ENCODE measurements around the gene TSPAN31. TPM values are rescaled to one million over a fixed set of nuclear protein-coding genes. Genes with fewer than 3 reads are reported as not detected.

Gene TSPAN31
- total RNA-seq, 1 donor from 2014 or later = 21.5 TPM

- no peaks in the 10 kb centered on the region for H3K27me3 Mint-ChIP-seq (ENCODE audit: low read depth)
- peak overlapping the region; percentile 63 for H3K27ac Mint-ChIP-seq (ENCODE audit: unreplicated experiment)
- peaks cover 46% of the 10 kb centered on the region for H3K4me1 Mint-ChIP-seq (ENCODE audit: low read depth)
- TF ChIP-seq CTCF (IDR thresholded peaks at IDR 0.05) = no peak
- H3K9me3 Mint-ChIP-seq (ENCODE audit: low read depth) = no peaks in the 10 kb centered on the region
- no peak for DNase-seq (ENCODE audit: low spot score)
- no peak overlapping the region for H3K4me3 Mint-ChIP-seq (ENCODE audit: unreplicated experiment)
- peaks cover 27% of the 10 kb centered on the region for H3K36me3 Mint-ChIP-seq (ENCODE audit: low read depth)
Measured at GRCh38 chr12:57749061-57749460, 4.2 kb downstream of the TSPAN31 start.

DNA sequence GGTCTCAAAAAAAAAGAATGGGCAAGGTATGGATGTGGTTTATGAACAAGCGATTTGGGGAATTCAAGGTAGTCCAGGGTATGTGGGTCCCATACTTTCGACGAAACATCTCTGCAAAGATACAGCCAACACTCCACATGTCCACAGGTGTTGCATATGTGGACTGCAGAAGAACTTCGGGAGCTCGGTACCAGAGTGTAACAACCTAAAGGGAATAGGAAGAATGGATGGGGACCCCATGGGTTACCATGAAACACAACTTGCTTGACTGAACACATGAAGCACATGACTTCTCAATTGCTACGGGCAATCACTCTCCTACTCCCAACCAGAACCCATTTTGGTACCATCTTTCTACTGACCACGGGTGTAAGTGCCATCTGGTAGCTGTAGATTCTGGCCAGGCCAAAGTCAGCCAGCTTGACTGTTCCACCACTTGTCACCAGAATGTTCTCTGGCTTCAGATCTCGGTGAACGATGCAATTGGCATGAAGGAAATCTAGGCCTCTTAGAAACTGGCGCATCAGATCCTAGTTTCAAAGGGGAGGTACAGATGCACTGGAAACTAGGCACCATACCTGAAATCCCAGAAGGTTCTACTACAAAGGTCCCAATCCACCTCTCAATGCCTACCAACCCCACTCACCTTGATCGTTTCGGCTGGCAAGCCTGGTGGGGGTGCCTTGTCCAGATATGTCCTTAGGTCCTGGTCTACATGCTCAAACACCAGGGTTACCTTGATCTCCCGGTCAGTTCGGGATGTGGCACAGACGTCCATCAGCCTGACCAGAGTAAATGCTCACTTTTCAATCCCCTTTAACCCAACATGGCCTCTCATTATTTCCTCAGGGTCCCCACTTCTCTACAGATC lies 6.0 kb downstream of the TSPAN31 start:
- H3K4me1 Mint-ChIP-seq (ENCODE audit: low read depth) = peaks cover 39% of the 10 kb centered on the region
- no peak for DNase-seq (ENCODE audit: low spot score)
- peak overlapping the region; percentile 92 for H3K4me3 Mint-ChIP-seq (ENCODE audit: unreplicated experiment)
- peak overlapping the region; percentile 98 for H3K27ac Mint-ChIP-seq (ENCODE audit: unreplicated experiment)
- H3K27me3 Mint-ChIP-seq (ENCODE audit: low read depth) = no peaks in the 10 kb centered on the region
- H3K9me3 Mint-ChIP-seq (ENCODE audit: low read depth) = no peaks in the 10 kb centered on the region
- TF ChIP-seq CTCF (IDR thresholded peaks at IDR 0.05) = no peak
- H3K36me3 Mint-ChIP-seq (ENCODE audit: low read depth) = peaks cover 27% of the 10 kb centered on the region

DNA sequence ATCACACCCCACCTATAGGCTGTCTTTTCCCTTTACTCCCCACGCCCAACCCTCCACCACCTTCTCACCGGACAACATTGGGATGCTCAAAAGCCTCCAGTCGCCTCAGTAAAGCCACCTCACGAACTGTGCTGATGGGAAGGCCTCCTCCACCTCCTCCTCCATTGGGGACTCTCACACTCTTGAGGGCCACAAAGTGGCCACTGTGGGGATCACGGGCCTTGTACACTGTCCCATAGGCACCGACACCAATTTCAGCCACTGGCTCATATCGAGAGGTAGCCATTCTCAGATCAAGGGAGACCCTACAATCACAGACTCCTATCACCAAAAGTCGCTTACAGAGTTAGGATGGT lies 6.6 kb downstream of the TSPAN31 start:
- Mint-ChIP-seq H3K4me1 (ENCODE audit: low read depth) (peaks cover 37% of the 10 kb centered on the region), H3K27me3 (ENCODE audit: low read depth) (no peaks in the 10 kb centered on the region), H3K9me3 (ENCODE audit: low read depth) (no peaks in the 10 kb centered on the region), H3K4me3 (ENCODE audit: unreplicated experiment) (peak overlapping the region; percentile 92), H3K27ac (ENCODE audit: unreplicated experiment) (peak overlapping the region; percentile 98), H3K36me3 (ENCODE audit: low read depth) (peaks cover 25% of the 10 kb centered on the region)
- no peak for TF ChIP-seq CTCF (IDR thresholded peaks at IDR 0.05)
- no peak for DNase-seq (ENCODE audit: low spot score)

- no peak for TF ChIP-seq CTCF (IDR thresholded peaks at IDR 0.05)
Measured at GRCh38 chr12:57751788-57752667, 7.2 kb downstream of the TSPAN31 start, which contains the start of gene CDK4. CDK4 (minus strand) TSS chr12:57752310; CDS start chr12:57751717, 593 bp downstream.

GRCh38 chr12:57752668-57753000 lies 7.8 kb downstream of the TSPAN31 start:
- peaks cover 44% of the 10 kb centered on the region for H3K4me1 Mint-ChIP-seq (ENCODE audit: low read depth)
- peak overlapping the region; percentile 98 for H3K27ac Mint-ChIP-seq (ENCODE audit: unreplicated experiment)

More at GRCh38 chr12:57751788-57752667, 7.2 kb downstream of the TSPAN31 start, which contains the start of gene CDK4:
- DNase-seq (ENCODE audit: low spot score) = peak; percentile 100
- Mint-ChIP-seq H3K4me1 (ENCODE audit: low read depth) (peaks cover 43% of the 10 kb centered on the region), H3K4me3 (ENCODE audit: unreplicated experiment) (peak within 1 kb of the TSS; percentile 92), H3K9me3 (ENCODE audit: low read depth) (no peaks in the 10 kb centered on the region), H3K36me3 (ENCODE audit: low read depth) (peaks cover 21% of the 10 kb centered on the region), H3K27me3 (ENCODE audit: low read depth) (no peaks in the 10 kb centered on the region), H3K27ac (ENCODE audit: unreplicated experiment) (peak within 1 kb of the TSS; percentile 98)

More at GRCh38 chr12:57752668-57753000, 7.8 kb downstream of the TSPAN31 start:
- no peaks in the 10 kb centered on the region for H3K9me3 Mint-ChIP-seq (ENCODE audit: low read depth)
- no peaks in the 10 kb centered on the region for H3K27me3 Mint-ChIP-seq (ENCODE audit: low read depth)
- peaks cover 18% of the 10 kb centered on the region for H3K36me3 Mint-ChIP-seq (ENCODE audit: low read depth)
- no peak for TF ChIP-seq CTCF (IDR thresholded peaks at IDR 0.05)
- peak overlapping the region; percentile 92 for H3K4me3 Mint-ChIP-seq (ENCODE audit: unreplicated experiment)
- DNase-seq (ENCODE audit: low spot score) = no peak

All from chondrocyte (in vitro differentiated cells).